GF-D8 (cell line): ENCODE data around the gene CGB5.

Experiments
- DNase-seq: peaks from one replicate; lab custom pipeline; 2025; lab: John Stamatoyannopoulos, UW

Gene CGB5

DNA sequence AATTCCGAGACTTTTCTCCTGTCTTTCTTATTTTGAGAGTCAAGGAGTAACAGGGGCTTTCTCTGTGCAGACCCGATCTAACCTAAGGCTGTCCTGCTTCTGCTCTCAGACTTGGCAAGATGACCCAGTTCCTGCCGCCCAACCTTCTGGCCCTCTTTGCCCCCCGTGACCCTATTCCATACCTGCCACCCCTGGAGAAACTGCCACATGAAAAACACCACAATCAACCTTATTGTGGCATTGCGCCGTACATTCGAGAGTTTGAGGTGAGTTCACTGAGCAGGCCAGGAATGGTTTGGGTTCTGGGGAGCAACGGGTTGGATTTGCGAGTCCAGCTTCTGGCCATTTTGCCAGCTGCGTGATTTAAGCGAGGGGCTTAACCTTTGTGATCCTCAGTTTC lies 42.6 kb downstream of the CGB5 start:
- DNase-seq, result no peak

DNA sequence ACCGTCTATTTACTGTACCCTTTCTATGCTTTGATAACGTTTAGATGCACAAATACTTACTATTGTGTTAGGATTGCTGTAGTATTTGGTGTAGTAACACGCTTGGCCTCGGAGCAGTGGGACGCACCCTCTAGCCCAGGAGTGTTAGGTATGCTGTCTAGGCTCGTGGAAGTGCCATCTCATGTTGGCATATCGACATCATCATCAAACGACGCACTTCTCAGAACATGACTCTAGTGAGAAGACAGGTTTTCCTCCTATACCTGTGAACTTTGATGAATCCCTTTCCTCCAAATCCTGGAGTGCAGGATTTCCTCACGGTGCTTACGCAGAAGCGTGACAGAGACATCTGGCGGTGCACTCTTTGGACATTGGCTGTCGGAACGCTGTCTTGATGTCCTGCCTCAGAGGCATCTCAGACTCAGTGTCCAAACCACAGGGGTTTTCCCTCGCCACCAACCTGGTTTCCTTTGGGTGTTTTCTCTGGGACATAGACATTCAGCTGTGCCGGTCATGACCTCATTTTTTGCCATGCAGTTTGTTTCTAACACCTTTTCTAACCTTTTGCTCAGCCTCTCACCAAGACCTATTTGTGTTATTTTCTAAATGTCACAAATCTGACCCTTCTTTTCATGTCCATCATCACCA lies 47.9 kb downstream of the CGB5 start:
- DNase-seq, result no peak

DNA sequence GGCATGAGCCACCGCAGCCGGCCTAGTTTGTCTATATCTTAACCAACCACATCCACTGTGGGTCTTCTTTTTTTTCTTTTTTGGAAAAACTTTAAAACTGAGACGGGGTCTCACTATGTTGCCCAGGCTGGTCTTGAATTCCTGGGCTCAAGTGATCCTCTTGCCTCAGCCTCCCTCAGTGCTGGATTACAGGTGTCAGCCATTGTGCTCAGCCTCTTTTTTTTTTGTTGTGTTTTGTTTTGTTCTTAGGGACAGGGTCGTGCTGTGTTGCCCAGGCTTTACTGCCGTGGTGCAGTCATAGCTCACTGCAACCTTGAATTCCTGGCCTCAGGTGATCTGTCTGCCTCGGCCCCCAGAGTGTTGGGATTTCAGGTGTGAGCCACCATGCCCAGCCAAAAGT lies 49.0 kb downstream of the CGB5 start:
- DNase-seq, result no peak
